ENCODE data around the gene FEZ2.

DNA sequence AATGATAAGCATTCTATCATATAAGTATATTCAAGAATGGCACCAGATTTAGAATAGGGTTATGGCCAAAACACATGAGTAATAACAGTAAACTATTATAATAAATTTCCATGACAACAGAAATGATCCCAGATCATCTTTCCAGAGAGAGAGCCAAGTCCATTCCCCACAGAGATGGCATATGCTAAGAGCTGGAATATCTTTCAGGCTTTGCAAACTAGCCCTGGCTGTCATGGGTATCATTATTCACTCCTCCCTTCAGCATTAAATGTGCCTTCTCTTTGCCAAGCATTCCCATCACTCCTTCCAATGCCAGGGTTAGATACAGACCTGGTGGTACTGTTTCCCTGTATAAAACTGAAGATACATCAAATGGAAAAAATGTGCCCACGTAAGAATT lies 10.9 kb downstream of the FEZ2 start:
- TF ChIP-seq, protein P1, sequence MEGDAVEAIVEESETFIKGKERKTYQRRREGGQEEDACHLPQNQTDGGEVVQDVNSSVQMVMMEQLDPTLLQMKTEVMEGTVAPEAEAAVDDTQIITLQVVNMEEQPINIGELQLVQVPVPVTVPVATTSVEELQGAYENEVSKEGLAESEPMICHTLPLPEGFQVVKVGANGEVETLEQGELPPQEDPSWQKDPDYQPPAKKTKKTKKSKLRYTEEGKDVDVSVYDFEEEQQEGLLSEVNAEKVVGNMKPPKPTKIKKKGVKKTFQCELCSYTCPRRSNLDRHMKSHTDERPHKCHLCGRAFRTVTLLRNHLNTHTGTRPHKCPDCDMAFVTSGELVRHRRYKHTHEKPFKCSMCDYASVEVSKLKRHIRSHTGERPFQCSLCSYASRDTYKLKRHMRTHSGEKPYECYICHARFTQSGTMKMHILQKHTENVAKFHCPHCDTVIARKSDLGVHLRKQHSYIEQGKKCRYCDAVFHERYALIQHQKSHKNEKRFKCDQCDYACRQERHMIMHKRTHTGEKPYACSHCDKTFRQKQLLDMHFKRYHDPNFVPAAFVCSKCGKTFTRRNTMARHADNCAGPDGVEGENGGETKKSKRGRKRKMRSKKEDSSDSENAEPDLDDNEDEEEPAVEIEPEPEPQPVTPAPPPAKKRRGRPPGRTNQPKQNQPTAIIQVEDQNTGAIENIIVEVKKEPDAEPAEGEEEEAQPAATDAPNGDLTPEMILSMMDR (IDR thresholded peaks at IDR 0.05), result no peak
- TF ChIP-seq POLR2AphosphoS5 (IDR thresholded peaks at IDR 0.05), result no peak
